OCI-LY1 (cell line): ENCODE data around the gene BSPRY.

Experiments
- EZH2 ChIP-seq: fragments of 200-600 bp; sonication (generic), shearing (Covaris generic); IDR thresholded peaks from 2 replicates; pipeline ENCODE4 v1.8.0; 2017; ENCODE audit warnings: borderline replicate concordance, mixed run types, mild to moderate bottlenecking, antibody characterized with exemption, low read length, moderate library complexity, mixed read lengths
- TF ChIP-seq, protein P1 (sequence below): fragments of 200-600 bp; sonication (generic), shearing (Covaris generic); IDR thresholded peaks from 2 replicates; pipeline ENCODE4 v1.5.1; 2017; ENCODE audit warnings: mild to moderate bottlenecking, antibody characterized with exemption, low read length, moderate library complexity, mixed read lengths

DNA sequence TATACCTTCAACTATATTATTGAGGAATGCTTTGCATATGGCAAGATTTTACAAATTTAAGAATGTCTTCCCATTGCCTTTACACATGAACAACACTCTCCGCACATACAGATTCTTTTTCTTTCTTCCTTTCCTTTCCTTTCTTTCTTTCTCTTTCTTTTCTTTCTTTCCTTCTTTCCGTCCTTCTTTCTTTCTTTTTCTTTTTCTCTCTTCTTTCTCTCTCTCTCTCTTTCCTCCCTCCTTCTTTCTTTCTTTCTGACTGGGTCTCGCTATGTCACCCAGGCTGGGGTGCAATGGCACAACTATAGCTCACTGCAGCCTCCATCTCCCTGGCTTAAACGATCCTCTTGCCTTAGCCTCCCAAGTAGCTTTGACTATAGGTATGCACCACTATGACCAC is 23.1 kb upstream of the BSPRY start:
- TF ChIP-seq EZH2 = no peak
- TF ChIP-seq, protein P1, sequence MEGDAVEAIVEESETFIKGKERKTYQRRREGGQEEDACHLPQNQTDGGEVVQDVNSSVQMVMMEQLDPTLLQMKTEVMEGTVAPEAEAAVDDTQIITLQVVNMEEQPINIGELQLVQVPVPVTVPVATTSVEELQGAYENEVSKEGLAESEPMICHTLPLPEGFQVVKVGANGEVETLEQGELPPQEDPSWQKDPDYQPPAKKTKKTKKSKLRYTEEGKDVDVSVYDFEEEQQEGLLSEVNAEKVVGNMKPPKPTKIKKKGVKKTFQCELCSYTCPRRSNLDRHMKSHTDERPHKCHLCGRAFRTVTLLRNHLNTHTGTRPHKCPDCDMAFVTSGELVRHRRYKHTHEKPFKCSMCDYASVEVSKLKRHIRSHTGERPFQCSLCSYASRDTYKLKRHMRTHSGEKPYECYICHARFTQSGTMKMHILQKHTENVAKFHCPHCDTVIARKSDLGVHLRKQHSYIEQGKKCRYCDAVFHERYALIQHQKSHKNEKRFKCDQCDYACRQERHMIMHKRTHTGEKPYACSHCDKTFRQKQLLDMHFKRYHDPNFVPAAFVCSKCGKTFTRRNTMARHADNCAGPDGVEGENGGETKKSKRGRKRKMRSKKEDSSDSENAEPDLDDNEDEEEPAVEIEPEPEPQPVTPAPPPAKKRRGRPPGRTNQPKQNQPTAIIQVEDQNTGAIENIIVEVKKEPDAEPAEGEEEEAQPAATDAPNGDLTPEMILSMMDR = no peak
